Panc1 (cell line): Measurements from ENCODE around the gene DUSP9.

Experiments
- CTCF ChIP-seq: fragments of 450-650 bp; IDR thresholded peaks from 2 replicates; pipeline ENCODE4 v1.5.1; 2017; ENCODE audit warnings: mild to moderate bottlenecking
- POLR2AphosphoS5 ChIP-seq: IDR thresholded peaks from 2 replicates; pipeline ENCODE4 v1.6.1; 2012; ENCODE audit warnings: mild to moderate bottlenecking, low read depth, low read length, moderate library complexity
- REST ChIP-seq, 2 experiments: IDR thresholded peaks; 2 replicates each; pipeline ENCODE4 v1.6.1; 2011 to 2012; ENCODE audit warnings: low read depth in 2 of 2, control low read depth in 1 of 2, low read length in 1 of 2, mild to moderate bottlenecking in 1 of 2, moderate library complexity in 1 of 2; ENCODE audit not compliant: insufficient read depth in 1 of 2
- SIN3A ChIP-seq: IDR thresholded peaks from 2 replicates; pipeline ENCODE4 v1.6.1; 2012; ENCODE audit warnings: low read depth, mild to moderate bottlenecking, low read length, moderate library complexity, borderline replicate concordance; ENCODE audit not compliant: insufficient read depth
- TCF7L2 ChIP-seq: IDR thresholded peaks from 2 replicates; pipeline ENCODE4 v1.6.1; 2011; ENCODE audit warnings: mild to moderate bottlenecking, low read depth, low read length, inconsistent platforms

DNA sequence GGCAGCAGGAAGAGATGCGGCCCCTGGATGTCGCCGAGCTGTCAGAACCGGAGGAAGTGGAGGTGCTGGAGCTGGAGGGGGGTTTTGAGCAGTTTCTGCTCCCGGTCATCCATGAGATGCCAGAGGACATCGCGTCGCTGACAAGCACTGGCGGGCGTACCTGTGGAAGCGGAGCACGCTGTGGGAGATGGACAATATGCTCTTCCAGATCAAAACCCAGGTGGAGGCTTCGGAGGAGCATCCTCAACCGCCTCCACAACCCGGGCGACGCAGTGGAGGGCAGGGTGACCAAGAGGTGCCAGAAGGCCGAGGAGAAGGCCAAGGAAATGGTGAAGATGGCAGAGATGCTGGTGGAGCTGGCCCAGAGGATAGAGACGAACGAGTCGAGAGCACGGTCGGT, 40.5 kb upstream of the DUSP9 start:
- TF ChIP-seq CTCF (no peak), SIN3A (no peak), POLR2AphosphoS5 (no peak), REST (IDR thresholded peaks at IDR 0.05; ENCODE audit: insufficient read depth in 1 of 2, low read depth in 2 of 2, low read length in 1 of 2) (no peak), TCF7L2 (no peak)
